NK-92 (cell line): ENCODE results near the gene SPHK1.

Experiments
- DNase-seq: peaks from one replicate; lab custom pipeline; 2025; ENCODE audit not compliant: unreplicated experiment; lab: John Stamatoyannopoulos, UW

The SPHK1 gene

DNA sequence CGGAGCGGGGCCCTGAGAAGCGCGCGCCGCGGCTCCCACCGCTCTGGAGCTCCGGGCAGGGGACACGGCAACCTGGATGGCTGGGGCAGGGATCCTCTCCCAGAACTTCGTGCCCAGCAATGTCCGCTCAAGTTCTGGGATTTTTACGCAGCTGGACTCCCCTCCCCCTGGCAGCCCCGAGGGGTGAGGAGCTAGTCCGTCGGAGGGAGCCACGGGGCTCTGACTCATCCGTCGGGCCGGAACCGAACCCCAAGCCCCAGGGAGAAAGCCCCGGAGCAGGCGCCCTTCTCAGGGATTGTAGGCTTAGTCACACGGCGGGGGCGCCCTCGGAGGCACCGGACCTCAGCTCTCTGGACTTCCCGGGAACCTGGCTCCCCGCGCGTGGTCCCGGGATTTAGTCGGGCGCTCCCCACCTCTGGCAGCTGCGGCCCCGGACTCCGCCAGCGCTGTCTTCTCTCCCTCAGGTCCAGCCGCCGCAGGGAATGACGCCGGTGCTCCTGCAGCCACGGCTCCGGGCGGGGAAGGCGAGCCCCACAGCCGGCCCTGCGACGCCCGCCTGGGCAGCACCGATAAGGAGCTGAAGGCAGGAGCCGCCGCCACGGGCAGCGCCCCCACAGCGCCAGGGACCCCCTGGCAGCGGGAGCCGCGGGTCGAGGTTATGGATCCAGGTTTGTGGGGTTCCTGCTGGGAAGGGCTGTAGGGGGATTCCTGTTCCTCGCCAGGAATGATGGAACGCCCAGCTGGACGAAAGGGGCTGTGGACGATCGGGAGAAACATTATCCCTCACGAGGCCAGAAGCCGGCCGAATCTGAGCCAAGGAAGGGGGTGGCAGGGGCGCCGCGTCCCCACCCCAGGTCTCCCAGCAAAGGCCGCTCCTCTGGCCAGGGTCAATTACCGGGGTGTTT lies 830 bp downstream of the SPHK1 start:
- no peak for DNase-seq

DNA sequence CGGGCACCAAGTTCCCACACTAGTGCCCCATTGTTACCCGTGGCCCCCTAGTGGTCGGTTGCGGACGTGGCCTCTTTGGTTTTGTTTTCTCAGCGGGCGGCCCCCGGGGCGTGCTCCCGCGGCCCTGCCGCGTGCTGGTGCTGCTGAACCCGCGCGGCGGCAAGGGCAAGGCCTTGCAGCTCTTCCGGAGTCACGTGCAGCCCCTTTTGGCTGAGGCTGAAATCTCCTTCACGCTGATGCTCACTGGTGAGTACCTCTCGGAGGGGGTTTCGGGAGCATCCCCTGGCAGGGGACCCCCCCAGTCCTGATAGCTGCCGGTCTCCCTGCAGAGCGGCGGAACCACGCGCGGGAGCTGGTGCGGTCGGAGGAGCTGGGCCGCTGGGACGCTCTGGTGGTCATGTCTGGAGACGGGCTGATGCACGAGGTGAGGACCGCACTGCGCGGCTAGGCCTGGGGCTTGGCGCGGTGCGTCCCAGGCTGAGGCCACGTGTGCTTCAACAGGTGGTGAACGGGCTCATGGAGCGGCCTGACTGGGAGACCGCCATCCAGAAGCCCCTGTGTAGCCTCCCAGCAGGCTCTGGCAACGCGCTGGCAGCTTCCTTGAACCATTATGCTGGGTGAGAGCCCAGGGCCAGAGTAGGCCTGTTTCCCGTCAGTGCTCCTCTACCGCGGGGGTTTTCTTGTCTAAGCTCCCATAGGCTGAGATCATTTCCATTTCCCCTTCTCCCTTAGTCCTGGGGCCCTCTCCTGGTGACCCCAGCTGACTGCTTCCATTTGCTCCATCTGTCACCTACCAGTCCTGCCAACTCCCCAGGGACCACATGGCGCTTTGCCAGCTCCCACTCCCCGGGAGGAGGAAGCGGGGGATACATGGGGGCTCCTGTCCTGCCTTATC lies 1.7 kb downstream of the SPHK1 start:
- DNase-seq, result no peak

DNA sequence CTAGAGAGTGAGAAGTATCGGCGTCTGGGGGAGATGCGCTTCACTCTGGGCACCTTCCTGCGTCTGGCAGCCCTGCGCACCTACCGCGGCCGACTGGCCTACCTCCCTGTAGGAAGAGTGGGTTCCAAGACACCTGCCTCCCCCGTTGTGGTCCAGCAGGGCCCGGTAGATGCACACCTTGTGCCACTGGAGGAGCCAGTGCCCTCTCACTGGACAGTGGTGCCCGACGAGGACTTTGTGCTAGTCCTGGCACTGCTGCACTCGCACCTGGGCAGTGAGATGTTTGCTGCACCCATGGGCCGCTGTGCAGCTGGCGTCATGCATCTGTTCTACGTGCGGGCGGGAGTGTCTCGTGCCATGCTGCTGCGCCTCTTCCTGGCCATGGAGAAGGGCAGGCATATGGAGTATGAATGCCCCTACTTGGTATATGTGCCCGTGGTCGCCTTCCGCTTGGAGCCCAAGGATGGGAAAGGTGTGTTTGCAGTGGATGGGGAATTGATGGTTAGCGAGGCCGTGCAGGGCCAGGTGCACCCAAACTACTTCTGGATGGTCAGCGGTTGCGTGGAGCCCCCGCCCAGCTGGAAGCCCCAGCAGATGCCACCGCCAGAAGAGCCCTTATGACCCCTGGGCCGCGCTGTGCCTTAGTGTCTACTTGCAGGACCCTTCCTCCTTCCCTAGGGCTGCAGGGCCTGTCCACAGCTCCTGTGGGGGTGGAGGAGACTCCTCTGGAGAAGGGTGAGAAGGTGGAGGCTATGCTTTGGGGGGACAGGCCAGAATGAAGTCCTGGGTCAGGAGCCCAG lies 2.8 kb downstream of the SPHK1 start:
- no peak for DNase-seq

DNA sequence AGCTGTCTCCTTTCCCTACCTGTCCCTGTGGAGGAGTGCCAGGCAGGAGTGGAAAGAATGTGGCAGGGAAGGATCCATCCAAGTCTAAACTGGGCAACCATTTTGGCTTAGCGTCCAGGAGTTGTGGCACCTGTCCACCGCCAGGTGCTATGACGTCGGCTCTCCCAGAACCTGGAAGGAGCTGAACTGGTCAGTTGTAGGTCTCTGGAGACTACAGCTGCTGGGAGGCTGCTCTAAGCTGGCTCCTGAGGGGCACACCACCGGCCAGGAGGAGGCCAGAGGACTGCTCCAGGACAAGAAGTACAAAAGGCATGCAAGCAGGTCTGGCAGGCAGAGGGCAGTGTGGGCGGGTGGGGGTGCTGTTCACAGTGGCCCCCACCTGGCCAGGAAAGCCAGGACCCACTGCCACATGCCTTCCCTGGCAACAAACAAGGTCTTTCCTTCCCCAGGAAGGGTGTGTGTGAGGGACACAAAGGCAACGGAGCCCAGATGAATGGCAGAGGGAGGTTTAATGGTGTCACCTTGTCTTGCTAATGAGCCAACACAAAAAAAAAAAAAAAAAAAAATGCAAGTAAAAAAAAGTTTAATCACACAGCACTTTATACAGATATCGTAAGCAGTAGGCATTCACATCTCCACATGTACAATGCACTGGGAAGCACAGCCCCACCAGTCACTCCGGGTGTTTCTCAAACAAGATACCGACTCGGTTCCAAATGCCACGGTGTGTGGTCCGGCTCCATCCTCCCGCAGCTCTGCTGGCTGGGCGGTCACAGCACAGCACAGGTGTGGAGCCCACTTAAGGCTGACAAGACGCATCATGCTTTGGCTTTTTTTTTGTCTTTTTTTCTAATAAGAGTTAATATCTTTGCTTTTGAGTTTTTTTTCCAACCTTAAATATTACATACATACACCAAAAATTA lies 4.8 kb downstream of the SPHK1 start:
- no peak for DNase-seq

DNA sequence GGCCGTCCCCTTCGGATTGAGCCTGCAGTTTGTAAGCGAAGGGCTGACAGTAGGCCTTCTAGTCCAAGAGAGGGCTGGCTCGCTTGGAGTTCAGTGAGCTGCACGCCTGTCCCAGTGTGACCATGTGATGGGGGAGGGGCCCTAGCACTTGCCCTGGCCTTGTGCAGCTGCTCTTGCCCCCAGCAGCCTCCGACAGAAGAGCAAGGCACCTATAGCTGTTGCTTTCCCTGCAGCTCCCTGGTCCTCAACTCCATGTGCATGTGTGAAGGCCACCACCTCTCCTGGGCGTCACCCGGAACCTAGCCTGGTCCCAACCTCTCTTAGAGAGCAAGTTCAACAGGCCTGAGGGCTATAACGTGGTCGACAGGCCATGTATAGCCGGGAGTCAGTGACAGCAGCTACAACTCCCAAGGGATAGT lies 5.6 kb downstream of the SPHK1 start:
- DNase-seq, result no peak

DNA sequence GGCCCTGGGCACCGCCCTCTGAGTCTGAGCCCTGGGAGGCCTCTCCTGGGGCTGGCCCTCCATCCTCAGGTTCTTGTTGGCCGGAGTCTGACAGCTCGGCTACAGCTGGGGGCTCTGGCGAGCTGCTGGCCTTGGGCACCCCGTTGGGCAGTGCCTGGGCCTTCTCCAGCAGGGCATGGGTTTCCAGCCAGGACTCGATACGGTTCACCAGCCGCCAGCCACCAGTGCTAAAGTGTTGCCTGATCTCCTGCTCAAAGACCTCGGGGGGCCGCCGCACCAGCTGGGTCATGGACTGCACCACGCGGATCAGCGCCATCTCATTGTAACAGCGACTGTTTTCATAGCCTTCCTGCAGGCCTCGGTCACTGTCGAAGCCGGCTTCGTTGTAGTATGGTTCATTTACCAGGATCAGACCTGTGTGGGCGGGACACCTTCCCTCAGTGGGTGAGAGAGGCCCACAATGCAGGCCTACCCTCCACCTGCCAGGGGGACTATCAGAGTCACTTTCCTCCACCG lies 6.8 kb downstream of the SPHK1 start:
- no peak for DNase-seq

DNA sequence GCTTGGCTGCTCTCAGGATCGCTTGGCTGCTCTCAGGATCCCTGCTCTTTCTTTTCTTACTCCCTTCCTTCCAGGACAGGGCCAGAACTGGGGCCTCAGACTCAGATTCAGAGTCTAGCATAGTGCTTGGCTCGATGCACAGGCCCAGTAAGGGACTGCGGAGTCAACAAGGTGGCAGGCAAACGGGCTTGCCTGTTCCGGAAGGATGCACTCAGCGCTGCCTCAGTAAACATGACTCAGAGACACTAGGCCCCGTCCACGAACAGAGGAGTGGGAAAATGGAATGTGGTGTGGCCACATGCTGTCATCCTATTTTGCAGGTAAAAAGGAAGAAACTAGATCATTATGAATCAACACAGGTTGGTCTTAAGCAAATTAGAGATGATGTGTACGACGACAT lies 9.8 kb downstream of the SPHK1 start:
- DNase-seq, result no peak

DNA sequence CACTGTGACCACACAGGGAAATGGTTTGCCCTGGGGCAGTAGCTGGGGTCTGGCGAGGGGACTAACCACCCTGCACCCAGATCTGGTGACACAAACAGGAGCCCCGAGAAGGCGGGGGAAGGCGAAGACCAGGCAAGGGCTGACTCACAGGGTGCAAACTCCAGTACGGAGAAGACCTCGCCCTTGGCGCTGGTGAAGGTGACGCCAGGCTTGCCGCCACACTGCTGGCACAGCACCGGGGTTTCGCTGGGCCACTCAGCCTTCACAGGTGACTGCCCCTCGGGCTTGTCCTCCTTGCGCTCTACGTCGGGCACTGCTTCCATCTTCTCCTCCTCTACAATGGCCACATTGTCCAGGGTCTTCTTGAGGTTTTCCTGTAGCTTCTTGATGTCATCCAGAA lies 11.6 kb downstream of the SPHK1 start:
- no peak for DNase-seq

DNA sequence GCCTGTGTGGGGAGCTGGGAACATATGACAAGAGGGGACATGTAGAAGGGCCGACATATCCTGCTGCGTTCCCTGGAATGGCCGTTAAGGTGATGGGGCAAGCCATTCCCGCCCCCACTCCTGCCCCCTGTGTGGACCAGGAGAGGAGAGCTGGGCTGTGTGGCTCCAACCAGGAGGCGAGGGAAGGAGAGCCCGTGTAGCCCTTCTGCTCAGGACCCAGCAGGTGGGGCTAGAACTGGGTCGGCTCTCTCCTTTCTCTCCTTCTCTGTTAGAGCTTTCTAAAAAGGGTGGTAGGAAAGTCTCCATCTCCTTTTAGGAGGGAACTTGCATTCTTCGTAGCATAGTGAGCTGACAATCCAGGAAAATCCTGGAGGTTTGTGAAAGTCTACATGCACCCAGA lies 12.8 kb downstream of the SPHK1 start:
- DNase-seq, result no peak

DNA sequence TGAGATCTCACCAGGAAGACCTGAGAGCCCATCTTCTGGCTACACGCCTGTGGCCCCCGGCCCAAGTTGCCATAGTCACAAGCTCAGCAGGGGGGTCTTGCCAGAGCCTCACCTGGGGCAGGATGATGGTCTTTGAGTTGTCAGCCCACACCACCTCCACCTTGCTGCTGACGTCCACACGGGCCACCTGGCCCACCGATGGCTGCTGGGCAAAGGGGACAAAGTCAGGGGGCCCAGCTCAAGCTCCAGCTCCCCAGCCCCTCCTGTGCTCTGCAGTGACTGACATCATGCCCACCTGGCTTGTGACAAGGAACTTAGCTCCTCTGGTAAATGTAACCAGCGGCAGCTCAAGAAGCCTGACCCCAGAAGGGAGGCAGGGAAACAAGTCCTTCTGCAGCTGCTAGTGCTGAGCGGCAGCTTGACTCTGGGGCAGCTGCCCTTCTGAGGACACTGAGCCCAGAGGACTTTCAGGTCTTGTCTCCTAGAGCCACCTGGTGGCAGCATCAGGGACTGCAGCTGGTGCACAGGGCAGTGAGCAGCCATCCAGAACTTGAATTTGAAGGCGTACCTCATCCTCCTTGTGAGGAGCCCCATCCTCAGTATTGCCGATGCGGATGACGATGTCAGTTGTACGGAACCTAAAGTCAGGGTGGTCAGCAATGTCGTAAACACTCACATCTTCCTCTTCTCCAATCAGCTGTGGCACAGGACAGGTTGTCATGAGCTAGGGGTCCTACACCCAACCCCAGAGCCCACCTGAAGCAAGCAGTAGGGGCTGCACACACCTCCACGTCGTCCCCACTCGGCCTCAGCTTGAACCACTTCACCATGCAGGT lies 13.5 kb downstream of the SPHK1 start:
- no peak for DNase-seq

DNA sequence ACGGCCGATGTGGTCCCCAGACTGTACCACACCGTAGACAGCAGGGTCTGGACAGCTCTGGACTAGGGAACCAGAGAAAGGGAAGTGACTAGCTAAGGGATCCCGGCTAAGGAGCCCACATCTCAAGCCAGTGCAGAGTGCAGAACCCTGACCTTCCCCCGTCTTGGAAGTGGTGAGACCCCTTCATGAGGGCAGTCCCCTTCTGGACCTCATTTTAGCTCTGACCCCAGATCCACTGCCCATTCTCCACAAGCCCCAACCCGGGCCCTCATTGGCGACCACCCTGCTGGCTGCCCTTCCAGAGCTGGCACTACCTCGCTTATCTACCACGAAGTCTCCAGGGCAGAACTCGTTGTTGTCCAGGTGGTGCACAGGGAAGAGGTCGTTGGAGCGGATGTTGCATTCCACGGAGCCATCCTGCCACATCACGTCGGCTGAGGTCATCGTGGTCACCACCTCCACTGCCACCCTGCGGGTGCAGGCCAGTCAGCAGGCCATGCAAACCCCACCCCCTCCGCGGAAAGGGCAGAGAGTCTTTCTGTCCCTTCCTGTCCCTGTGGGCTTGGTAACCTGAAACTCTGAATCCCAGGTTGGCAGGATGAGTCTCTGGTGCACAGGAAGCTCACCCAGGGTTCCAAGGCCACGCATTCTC lies 14.2 kb downstream of the SPHK1 start:
- DNase-seq, result no peak

DNA sequence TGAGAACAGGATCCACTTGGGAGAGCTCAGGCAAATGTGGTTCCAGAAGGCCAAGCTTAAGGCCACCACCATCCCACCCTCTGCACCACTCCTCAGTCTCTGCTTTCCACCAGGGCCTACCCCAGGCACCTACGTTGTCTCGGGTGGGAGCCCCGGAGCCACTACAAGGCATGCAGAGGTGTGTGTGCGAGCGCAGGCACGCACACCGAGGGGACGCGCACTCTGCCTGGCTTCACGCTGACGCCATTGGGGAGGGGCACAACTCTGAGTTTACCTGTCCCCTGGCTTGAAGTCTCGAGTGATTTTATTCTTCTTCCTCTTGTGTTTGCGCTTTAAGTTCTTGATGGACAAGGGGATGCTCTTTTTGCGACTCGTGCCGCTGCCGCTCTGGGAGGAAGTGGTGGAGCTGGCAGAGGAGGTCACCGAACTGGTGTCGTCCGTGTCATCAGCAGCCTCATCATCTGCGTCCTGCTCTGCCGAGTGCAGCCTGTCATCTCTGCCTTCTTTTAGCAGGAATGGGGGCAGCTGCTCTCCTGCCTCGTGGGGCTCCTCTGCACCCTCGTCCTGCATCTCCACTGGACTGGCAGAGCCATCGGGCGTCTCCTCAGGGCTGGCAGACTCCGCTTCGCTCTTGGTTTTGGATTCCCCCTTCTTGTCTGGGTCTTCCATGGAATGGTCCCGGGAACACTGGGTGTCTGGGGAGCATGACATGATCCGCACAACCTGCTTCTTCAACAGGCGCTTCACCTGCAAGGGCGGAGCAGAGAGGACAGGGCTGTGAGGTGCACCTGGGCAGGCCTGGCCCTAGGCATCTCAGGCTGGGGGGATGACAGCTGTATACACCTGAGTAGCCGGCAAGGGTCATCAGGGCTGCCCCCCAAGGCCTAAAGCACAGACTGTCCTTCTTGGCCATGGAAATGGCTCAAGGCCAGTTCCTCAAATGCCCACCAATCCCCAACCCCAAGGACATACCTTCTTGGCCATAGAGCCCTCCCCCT lies 15.1 kb downstream of the SPHK1 start:
- DNase-seq, result no peak

DNA sequence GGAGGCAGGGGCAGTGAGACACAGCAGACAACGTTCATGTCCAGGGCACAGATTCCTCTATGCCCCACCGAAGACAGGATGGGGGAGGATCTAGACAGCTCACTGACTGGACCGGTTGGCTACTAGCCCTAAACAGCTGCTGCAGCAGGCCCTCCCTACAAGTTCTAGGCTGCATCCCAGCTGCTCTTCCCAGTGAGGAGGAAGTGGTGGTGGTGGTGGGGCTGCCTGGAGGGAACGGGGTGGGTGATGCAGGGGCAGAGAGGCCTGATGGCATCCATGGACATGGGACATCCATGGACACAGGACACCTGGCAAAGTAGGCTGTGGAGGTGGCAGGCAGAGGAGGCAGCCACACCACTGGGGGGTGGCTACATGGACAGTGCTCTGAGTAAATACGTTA lies 18.3 kb downstream of the SPHK1 start:
- no peak for DNase-seq

DNA sequence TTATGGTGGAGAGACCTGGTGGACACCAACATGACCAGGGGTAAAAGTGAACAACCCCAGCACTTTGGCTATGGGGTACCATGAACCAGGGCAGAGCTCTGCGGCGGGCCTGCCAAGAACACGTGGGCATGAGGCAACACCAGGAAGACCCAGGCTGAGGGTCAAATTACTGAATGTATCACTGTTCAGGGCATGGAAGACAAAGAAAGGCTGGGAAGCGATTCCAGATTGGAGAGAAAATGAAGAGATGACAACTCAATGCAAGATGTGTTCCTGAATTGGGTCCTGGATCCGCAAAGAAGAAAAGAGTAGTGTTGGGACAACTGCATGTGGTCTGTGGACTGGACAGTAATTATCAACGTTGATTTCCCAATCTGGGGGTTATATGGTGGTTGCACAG lies 19.8 kb downstream of the SPHK1 start:
- no peak for DNase-seq

DNA sequence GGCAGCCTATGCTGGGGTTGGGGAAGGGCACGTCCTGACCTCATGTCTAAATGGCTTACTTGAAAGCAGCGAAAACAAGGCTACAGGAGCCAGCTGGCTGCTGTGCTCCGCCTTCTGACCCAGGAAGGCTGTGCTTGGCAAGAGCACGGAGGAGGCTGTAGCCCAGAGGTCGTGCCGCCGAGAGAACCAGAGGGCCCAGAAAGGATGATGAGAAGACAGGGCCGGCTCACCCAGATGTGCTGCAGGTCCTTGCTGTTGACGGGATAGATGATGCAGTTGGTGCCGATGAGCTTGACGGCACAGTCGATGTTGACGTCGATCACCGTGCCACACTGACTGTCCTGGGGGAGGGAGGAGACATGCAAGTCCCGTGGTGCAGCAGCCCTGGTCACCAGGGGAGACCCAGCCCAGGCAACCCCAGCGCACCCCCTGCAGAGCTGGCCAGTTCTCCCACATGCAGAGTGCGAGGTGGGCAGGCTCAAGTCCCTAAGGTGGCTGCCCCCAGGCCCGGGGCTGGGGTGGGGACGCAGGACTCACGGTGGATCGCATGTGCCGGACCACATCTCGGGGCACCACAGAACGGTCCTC lies 20.7 kb downstream of the SPHK1 start:
- DNase-seq, result no peak

DNA sequence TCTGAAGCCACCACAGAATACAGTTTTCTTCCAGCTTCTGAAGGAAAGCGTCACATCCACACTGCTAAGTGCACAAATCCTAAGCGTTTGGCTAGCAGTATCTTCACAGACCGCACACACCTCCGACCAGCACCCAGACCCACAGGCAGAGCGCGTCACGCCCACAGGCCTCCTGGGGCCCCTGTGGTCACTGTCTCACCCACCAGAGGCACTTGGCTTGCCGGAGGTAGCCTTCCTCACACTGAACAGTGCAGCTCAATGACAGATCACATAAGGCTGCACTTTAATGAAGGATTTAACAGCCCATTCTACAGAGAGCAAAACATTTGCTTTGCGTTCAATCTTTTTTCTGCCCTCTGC lies 21.2 kb downstream of the SPHK1 start:
- DNase-seq, result no peak
